Prostate gland (tissue), 2 donors: ENCODE results near the gene NRF1.

Experiments
- CTCF ChIP-seq, 4 experiments: fragments of 200-600 bp in 2 of 4; fragments of 450-650 bp in 2 of 4; sonication (generic) in 2 of 4; IDR thresholded peaks; 1 replicate in 3 of 4; 2 replicates in 1 of 4; pipeline ENCODE4 v1.5.1; 2016 to 2019; ENCODE audit warnings: antibody characterized with exemption in 4 of 4, mild to moderate bottlenecking in 2 of 4, moderate library complexity in 2 of 4
- POLR2A ChIP-seq: fragments of 450-650 bp; IDR thresholded peaks from one replicate; pipeline ENCODE4 v1.6.1; 2016; ENCODE audit warnings: antibody characterized with exemption, mild to moderate bottlenecking

GRCh38 chr7:129783584-129783919 is 172.0 kb downstream of the NRF1 start:
- TF ChIP-seq CTCF (IDR thresholded peaks at IDR 0.05) (no peak), POLR2A (no peak)
